ENCODE data around the gene FBXL7.
A peak's percentile ranks its signal among the peaks of the same experiment; 100 is the strongest.

Gene FBXL7

GRCh38 chr5:15499528-15500324 lies at the start of gene FBXL7:
Gene FBXL7 (plus strand): TSS chr5:15500180.
- H3K27me3 ChIP-seq (ENCODE audit: insufficient read depth, low read depth, severe bottlenecking) = no peaks in the 10 kb centered on the region
- peak within 1 kb of the TSS; percentile 28 for H3K27ac ChIP-seq
- no peaks in the 10 kb centered on the region for H3K36me3 ChIP-seq
- H3K4me3 ChIP-seq (ENCODE audit: low read depth, low read length) = peak within 1 kb of the TSS; percentile 95
- peak; percentile 37; the same call in 1 of the 2 replicates for TF ChIP-seq CTCF (IDR thresholded peaks at IDR 0.05; ENCODE audit: low read depth, low read length)
- H3K9me3 ChIP-seq (ENCODE audit: severe bottlenecking) = no peaks in the 10 kb centered on the region
- DNase-seq = peak; percentile 87

DNA sequence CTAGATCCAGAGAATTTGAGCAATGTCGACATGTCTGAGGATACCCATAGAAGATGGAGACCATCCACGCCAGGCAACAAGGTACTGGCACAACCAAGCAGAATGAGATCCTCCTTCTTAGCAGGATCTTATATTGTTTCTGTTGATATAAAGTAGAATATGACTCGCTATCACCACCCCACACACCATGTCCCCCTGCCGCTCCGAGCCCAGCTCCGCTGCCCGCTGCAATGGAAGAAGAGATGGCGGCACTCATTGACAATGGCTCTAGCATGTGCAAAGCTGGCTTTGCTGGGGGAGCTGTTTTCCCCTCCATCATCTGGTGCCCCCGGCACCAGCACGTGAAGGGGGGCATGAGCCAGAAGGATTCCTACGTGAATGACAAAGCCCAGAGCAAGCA lies 49.5 kb upstream of the FBXL7 start:
- DNase-seq = no peak
- Histone ChIP-seq H3K9me3 (ENCODE audit: severe bottlenecking) (no peaks in the 10 kb centered on the region), H3K27me3 (ENCODE audit: insufficient read depth, low read depth, severe bottlenecking) (no peaks in the 10 kb centered on the region), H3K36me3 (no peaks in the 10 kb centered on the region), H3K4me3 (ENCODE audit: low read depth, low read length) (no peak overlapping the region), H3K27ac (no peak overlapping the region)
- TF ChIP-seq CTCF (IDR thresholded peaks at IDR 0.05; ENCODE audit: low read depth, low read length) = no peak

GRCh38 chr5:15450949-15451348 lies 49.0 kb upstream of the FBXL7 start:
- no peaks in the 10 kb centered on the region for H3K36me3 ChIP-seq
- no peaks in the 10 kb centered on the region for H3K9me3 ChIP-seq (ENCODE audit: severe bottlenecking)
- no peak overlapping the region for H3K27ac ChIP-seq
- no peak for DNase-seq
- no peak overlapping the region for H3K4me3 ChIP-seq (ENCODE audit: low read depth, low read length)
- no peaks in the 10 kb centered on the region for H3K27me3 ChIP-seq (ENCODE audit: insufficient read depth, low read depth, severe bottlenecking)
- no peak for TF ChIP-seq CTCF (IDR thresholded peaks at IDR 0.05; ENCODE audit: low read depth, low read length)

DNA sequence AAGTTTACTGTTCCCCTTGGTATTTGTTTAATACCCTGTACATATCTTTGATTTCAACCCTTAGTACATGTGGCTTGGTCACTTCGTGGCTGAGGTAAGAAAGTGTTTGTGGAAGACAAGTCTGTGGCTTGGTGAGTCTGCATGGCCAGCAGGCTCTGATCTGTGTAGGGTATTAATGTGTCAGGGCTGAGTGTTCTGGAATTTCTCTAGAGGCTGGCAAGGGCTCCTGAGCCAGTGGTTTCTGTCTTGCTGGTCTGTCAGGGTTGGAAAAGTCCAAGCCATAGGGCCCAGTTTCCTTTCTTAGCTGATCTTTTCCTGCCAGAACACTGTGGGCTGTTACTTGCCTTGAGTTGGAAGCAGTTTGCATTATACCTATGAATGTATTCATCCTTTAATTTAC lies 48.0 kb upstream of the FBXL7 start:
- no peaks in the 10 kb centered on the region for H3K36me3 ChIP-seq
- H3K27me3 ChIP-seq (ENCODE audit: insufficient read depth, low read depth, severe bottlenecking) = no peaks in the 10 kb centered on the region
- DNase-seq = no peak
- no peaks in the 10 kb centered on the region for H3K9me3 ChIP-seq (ENCODE audit: severe bottlenecking)
- H3K27ac ChIP-seq = no peak overlapping the region
- H3K4me3 ChIP-seq (ENCODE audit: low read depth, low read length) = no peak overlapping the region
- no peak for TF ChIP-seq CTCF (IDR thresholded peaks at IDR 0.05; ENCODE audit: low read depth, low read length)

DNA sequence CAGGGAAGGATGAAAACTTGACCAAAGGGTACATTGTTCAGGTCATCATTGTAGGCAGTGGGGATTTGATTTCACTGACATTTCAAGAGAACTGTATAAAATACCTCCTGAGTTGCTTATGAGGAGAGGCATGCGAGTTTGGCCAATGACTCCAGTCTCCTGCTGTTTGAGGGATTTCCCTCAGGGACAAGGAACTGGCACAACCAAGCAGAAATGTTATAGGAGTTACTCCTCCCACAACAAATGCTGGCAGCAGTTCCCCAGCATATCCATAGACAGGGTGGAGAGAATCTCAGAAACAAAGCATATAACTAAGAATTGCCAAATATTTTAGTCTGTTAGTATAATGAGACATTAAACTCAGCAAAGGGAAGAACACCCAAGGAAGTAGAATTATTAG lies 47.2 kb upstream of the FBXL7 start:
- H3K36me3 ChIP-seq = no peaks in the 10 kb centered on the region
- H3K9me3 ChIP-seq (ENCODE audit: severe bottlenecking) = no peaks in the 10 kb centered on the region
- no peak for DNase-seq
- no peak for TF ChIP-seq CTCF (IDR thresholded peaks at IDR 0.05; ENCODE audit: low read depth, low read length)
- H3K27me3 ChIP-seq (ENCODE audit: insufficient read depth, low read depth, severe bottlenecking) = no peaks in the 10 kb centered on the region
- H3K27ac ChIP-seq = no peak overlapping the region
- H3K4me3 ChIP-seq (ENCODE audit: low read depth, low read length) = no peak overlapping the region

GRCh38 chr5:15459200-15459599 lies 40.8 kb upstream of the FBXL7 start:
- Histone ChIP-seq H3K27ac (no peak overlapping the region), H3K36me3 (no peaks in the 10 kb centered on the region), H3K27me3 (ENCODE audit: insufficient read depth, low read depth, severe bottlenecking) (no peaks in the 10 kb centered on the region), H3K9me3 (ENCODE audit: severe bottlenecking) (no peaks in the 10 kb centered on the region), H3K4me3 (ENCODE audit: low read depth, low read length) (no peak overlapping the region)
- DNase-seq = no peak
- no peak for TF ChIP-seq CTCF (IDR thresholded peaks at IDR 0.05; ENCODE audit: low read depth, low read length)

All from WERI-Rb-1 (cell line).